A549 (cell line): ENCODE data around the gene TUBA4B. TPM values are rescaled to one million over a fixed set of nuclear protein-coding genes. Genes with fewer than 3 reads are reported as not detected.
"Not testable (repeated sequence)": the region's sequence is repeated elsewhere in the genome, so short reads cannot be mapped to it uniquely, and the experiment has no call there.

ENCODE experiments used
- ATAC-seq, 2 experiments: fragments of 200-7000 bp in 1 of 2; fragments of >200 bp in 1 of 2; cut with Nextera tagmentation in 1 of 2; cut with Tn5 transposase in 1 of 2; 3 replicates each; pipeline versions ENCODE4 v1.8.0 to v1.9.1; 2018 to 2020; ENCODE audit warnings: mild to moderate bottlenecking in 1 of 2, moderate library complexity in 1 of 2
- CTCF ChIA-PET: fragments of 300-600 bp; sonication (Branson Sonifier 250); formaldehyde crosslinking; extraction: SDS; loops from one replicate; lab custom pipeline; 2021; ENCODE audit warnings: antibody characterized with exemption, inconsistent platforms; lab: Yijun Ruan, JAX
- POLR2A ChIA-PET: fragments of 350-600 bp; formaldehyde crosslinking; extraction: SDS; loops from one replicate; lab custom pipeline; 2021; ENCODE audit warnings: antibody characterized with exemption, inconsistent platforms; lab: Yijun Ruan, JAX
- DNase-seq, 2 experiments: peaks; one replicate each; pipeline versions ENCODE4 v3.0.0 to v3.0.0-alpha.2; 2011 to 2016; ENCODE audit warnings: low read depth in 1 of 2, low spot score in 1 of 2
- FAIRE-seq: peaks from 2 replicates; lab custom pipeline; 2011; peaks lifted over from hg19 to GRCh38; lab: Jason Lieb, UNC
- H3K27ac ChIP-seq, 2 experiments: fragments of >200 bp; sonication (Bioruptor Twin); formaldehyde crosslinking; 3 replicates each; pipeline ENCODE4 v1.5.1; 2016 to 2017
- H3K4me1 ChIP-seq: fragments of >200 bp; sonication (Bioruptor Twin); formaldehyde crosslinking; 3 replicates; pipeline ENCODE4 v1.6.1; 2016
- H3K4me2 ChIP-seq: fragments of >200 bp; sonication (Bioruptor Twin); formaldehyde crosslinking; 3 replicates; pipeline ENCODE4 v1.6.1; 2016
- H3K4me3 ChIP-seq: fragments of >200 bp; sonication (Bioruptor Twin); formaldehyde crosslinking; 3 replicates; pipeline ENCODE4 v1.5.1; 2016
- H3K9me3 ChIP-seq: fragments of >200 bp; sonication (Bioruptor Twin); formaldehyde crosslinking; 3 replicates; pipeline ENCODE4 v1.6.1; 2016
- BHLHE40 ChIP-seq: IDR thresholded peaks from 2 replicates; pipeline ENCODE4 v1.6.1; 2012; ENCODE audit warnings: low read depth, low read length, inconsistent platforms
- CBX8 ChIP-seq: fragments of 200-600 bp; sonication (generic); IDR thresholded peaks from 2 replicates; pipeline ENCODE4 v1.6.1; 2016
- CEBPB ChIP-seq, 2 experiments: fragments of >200 bp in 1 of 2; sonication (Bioruptor Twin) in 1 of 2; formaldehyde crosslinking in 1 of 2; IDR thresholded peaks; 2 replicates each; pipeline ENCODE4 v1.6.1; 2012 to 2016
- HMGXB4 ChIP-seq: fragments of 250-450 bp; sonication (Bioruptor Pico); IDR thresholded peaks from 2 replicates; pipeline ENCODE4 v1.5.0; 2021; ENCODE audit warnings: mild to moderate bottlenecking, moderate library complexity, borderline replicate concordance
- JUN ChIP-seq, 2 experiments: fragments of >200 bp; sonication (Bioruptor Twin); formaldehyde crosslinking; IDR thresholded peaks; 2 replicates in 1 of 2; 3 replicates in 1 of 2; pipeline ENCODE4 v1.6.1; 2016 to 2017
- KDM1A ChIP-seq: fragments of 200-600 bp; sonication (generic); IDR thresholded peaks from 2 replicates; pipeline ENCODE4 v1.6.1; 2016; ENCODE audit warnings: low read depth, mild to moderate bottlenecking
- MAFK ChIP-seq: fragments of 450-650 bp; IDR thresholded peaks from 2 replicates; pipeline ENCODE4 v1.6.1; 2014; ENCODE audit not compliant: partially characterized antibody
- PHF8 ChIP-seq: fragments of 200-600 bp; sonication (generic); IDR thresholded peaks from 2 replicates; pipeline ENCODE4 v1.6.1; 2016; ENCODE audit warnings: low read depth, mild to moderate bottlenecking, antibody characterized with exemption, moderate library complexity, borderline replicate concordance
- RCOR1 ChIP-seq: fragments of 150-350 bp; IDR thresholded peaks from 2 replicates; pipeline ENCODE4 v1.6.1; 2014; ENCODE audit warnings: antibody characterized with exemption, low read length, low read depth
- REST ChIP-seq: fragments of 200-600 bp; sonication (generic); IDR thresholded peaks from 2 replicates; pipeline ENCODE4 v1.6.1; 2016; ENCODE audit warnings: antibody characterized with exemption, mild to moderate bottlenecking, moderate library complexity
- TFCP2L1 ChIP-seq: fragments of 250-450 bp; sonication (Bioruptor Pico); IDR thresholded peaks from 2 replicates; pipeline ENCODE4 v1.5.0; 2021; ENCODE audit warnings: mild to moderate bottlenecking
- WGBS: methylation state at CpG from one replicate; pipeline ENCODE4 v1.1.6; 2017; ENCODE audit errors: missing lambda C conversion rate; 5-methylcytosine and 5-hydroxymethylcytosine counted together
- polyA plus RNA-seq, 4 experiments: library from polyadenylated mRNA; depleted of rRNA in 3 of 4; stranded (reverse); fragments of >200 nt; fragmentation: RNase III in 1 of 4; extraction: RNeasy Plus Mini Kit Qiagen cat#74134 plus additional on column Dnase treatment in 1 of 4; gene quantifications; 2 replicates in 3 of 4; 3 replicates in 1 of 4; pipeline ENCODE4 v1.2.3, GENCODE V29; 2011 to 2017
- small RNA-seq, 6 experiments: library from RNA; depleted of rRNA; stranded (forward); fragments of <200 nt; gene quantifications; one replicate each; pipeline ENCODE3, GENCODE V24; 2012

Gene TUBA4B
- polyA plus RNA-seq, 2 of the 4 experiments (the other 2 are of a cell fraction): 0.71 to 0.94 TPM

- peak within 1 kb of the TSS; percentile 36 for H3K4me3 ChIP-seq
Measured at GRCh38 chr2:219309278-219309677, 56.2 kb downstream of the TUBA4B start, which contains the start of gene PTPRN. Gene PTPRN (minus strand): TSS chr2:219309401. CDS start chr2:219309332, 69 bp downstream.

GRCh38 chr2:219312683-219313263 lies 59.7 kb downstream of the TUBA4B start:
- POLR2A ChIA-PET, ATAC-seq, DNase-seq, H3K4me2 ChIP-seq, H3K9me3 ChIP-seq, H3K27ac ChIP-seq, FAIRE-seq, H3K4me3 ChIP-seq: not testable (repeated sequence)
- H3K4me1 ChIP-seq: peaks cover 12% of the 10 kb centered on the region; the same call in 2 of the 3 replicates
- WGBS: 80% methylated on average over 33 of the region's 49 CpGs
- CTCF ChIA-PET: interaction anchor here (1.7 to 4.4 kb wide), 4 partner anchors 13 to 76 kb away, joined by 3 to 20 read pairs (median 8); no protein-coding TSS in a partner anchor

More at GRCh38 chr2:219309278-219309677, 56.2 kb downstream of the TUBA4B start, which contains the start of gene PTPRN:
- Histone ChIP-seq H3K4me1 (peaks cover 13% of the 10 kb centered on the region; the same call in 2 of the 3 replicates), H3K9me3 (no peaks in the 10 kb centered on the region), H3K4me2 (peak within 1 kb of the TSS; percentile 91), H3K27ac (peak within 1 kb of the TSS in 1 of 2 experiments; percentile 38; a peak in 3 of 6 replicates)
- ATAC-seq (no peak), FAIRE-seq (no peak), DNase-seq (no peak)
- POLR2A ChIA-PET: no interaction called here
- 52% methylated on average over 15 of the region's 37 CpGs for WGBS
- TF ChIP-seq HMGXB4 (CRISPR knock-in tag) (no peak), KDM1A (no peak), JUN (IDR thresholded peaks at IDR 0.05) (no peak), PHF8 (no peak), CEBPB (IDR thresholded peaks at IDR 0.05) (no peak), RCOR1 (no peak), CBX8 (no peak), REST (no peak)
- CTCF ChIA-PET: interaction anchor here (0.7 to 3.9 kb wide), 5 partner anchors 14 to 221 kb away, joined by 3 to 19 read pairs (median 4); partner anchors contain the start of gene NHEJ1

- ChIA-PET CTCF (interaction anchor here (0.6 to 4.4 kb wide), 13 partner anchors 12 to 417 kb away, joined by 3 to 20 read pairs (median 4); no protein-coding TSS in a partner anchor), POLR2A (no interaction called here)
- H3K4me1 ChIP-seq: no peaks in the 10 kb centered on the region
- TF ChIP-seq BHLHE40 (no peak), TFCP2L1 (CRISPR knock-in tag) (no peak), MAFK (peak; percentile 52)
- DNase-seq: no peak
- H3K9me3 ChIP-seq: no peaks in the 10 kb centered on the region
- no peak overlapping the region for H3K4me3 ChIP-seq
- WGBS: 75% methylated on average over 16 of the region's 16 CpGs
- no peak overlapping the region for H3K4me2 ChIP-seq
- no peak for ATAC-seq
- FAIRE-seq: no peak
- no peak overlapping the region for H3K27ac ChIP-seq
Measured at GRCh38 chr2:219314804-219315468, 61.9 kb downstream of the TUBA4B start.

Small RNA genes within 50 kb of the gene (small RNA-seq; reads per million reads assigned to genes)
- 0 to 4.8 (median 0.02) reads per million in 6 experiments for gene MIR153-1

Other genes starting within 250 kb of the TUBA4B start
- gene CFAP65, start 211.7 kb upstream of the TUBA4B start, polyA plus RNA-seq (2011; rRNA removed): 0.09 and 0.12 TPM in 2 replicates
- gene CFAP65, start 211.7 kb upstream of the TUBA4B start, polyA plus RNA-seq (2017; fragmentation: RNase III; extraction: RNeasy Plus Mini Kit Qiagen cat#74134 plus additional on column Dnase treatment): 0.14 to 0.28 TPM (median 0.22 TPM) in 3 replicates
- gene IHH, start 192.3 kb upstream of the TUBA4B start, polyA plus RNA-seq (2011; rRNA removed): not detected in 2 replicates
- 0.08 to 0.13 TPM (median 0.10 TPM) in 3 replicates for gene IHH, start 192.3 kb upstream of the TUBA4B start, polyA plus RNA-seq (2017; fragmentation: RNase III; extraction: RNeasy Plus Mini Kit Qiagen cat#74134 plus additional on column Dnase treatment)
- 31.8 and 34.7 TPM in 2 replicates for gene NHEJ1, start 92.4 kb upstream of the TUBA4B start, polyA plus RNA-seq (2011; rRNA removed)
- gene NHEJ1, start 92.4 kb upstream of the TUBA4B start, polyA plus RNA-seq (2017; fragmentation: RNase III; extraction: RNeasy Plus Mini Kit Qiagen cat#74134 plus additional on column Dnase treatment): 18.5 to 19.1 TPM (median 18.8 TPM) in 3 replicates
- 0.39 and 0.66 TPM in 2 replicates for gene SLC23A3, start 83.2 kb upstream of the TUBA4B start, polyA plus RNA-seq (2011; rRNA removed)
- gene SLC23A3, start 83.2 kb upstream of the TUBA4B start, polyA plus RNA-seq (2017; fragmentation: RNase III; extraction: RNeasy Plus Mini Kit Qiagen cat#74134 plus additional on column Dnase treatment): 0.80 to 0.90 TPM (median 0.83 TPM) in 3 replicates
- gene CNPPD1, start 76.3 kb upstream of the TUBA4B start, polyA plus RNA-seq (2011; rRNA removed): 22.1 and 27.6 TPM in 2 replicates
- gene CNPPD1, start 76.3 kb upstream of the TUBA4B start, polyA plus RNA-seq (2017; fragmentation: RNase III; extraction: RNeasy Plus Mini Kit Qiagen cat#74134 plus additional on column Dnase treatment): 22.4 to 24.0 TPM (median 23.6 TPM) in 3 replicates
- 67.5 and 83.2 TPM in 2 replicates for gene RETREG2, start 75.0 kb upstream of the TUBA4B start, polyA plus RNA-seq (2011; rRNA removed)
- 42.7 to 53.3 TPM (median 52.8 TPM) in 3 replicates for gene RETREG2, start 75.0 kb upstream of the TUBA4B start, polyA plus RNA-seq (2017; fragmentation: RNase III; extraction: RNeasy Plus Mini Kit Qiagen cat#74134 plus additional on column Dnase treatment)
- 29.1 and 30.3 TPM in 2 replicates for gene ZFAND2B, start 46.5 kb upstream of the TUBA4B start, polyA plus RNA-seq (2011; rRNA removed)
- gene ZFAND2B, start 46.5 kb upstream of the TUBA4B start, polyA plus RNA-seq (2017; fragmentation: RNase III; extraction: RNeasy Plus Mini Kit Qiagen cat#74134 plus additional on column Dnase treatment): 18.8 to 21.2 TPM (median 19.0 TPM) in 3 replicates
- gene ABCB6, start 34.3 kb upstream of the TUBA4B start, polyA plus RNA-seq (2011; rRNA removed): 62.5 and 71.0 TPM in 2 replicates
- 48.8 to 55.0 TPM (median 51.3 TPM) in 3 replicates for gene ABCB6, start 34.3 kb upstream of the TUBA4B start, polyA plus RNA-seq (2017; fragmentation: RNase III; extraction: RNeasy Plus Mini Kit Qiagen cat#74134 plus additional on column Dnase treatment)
- 75.2 and 115 TPM in 2 replicates for gene ATG9A, start 23.6 kb upstream of the TUBA4B start, polyA plus RNA-seq (2011; rRNA removed)
- 34.6 to 41.9 TPM (median 39.2 TPM) in 3 replicates for gene ATG9A, start 23.6 kb upstream of the TUBA4B start, polyA plus RNA-seq (2017; fragmentation: RNase III; extraction: RNeasy Plus Mini Kit Qiagen cat#74134 plus additional on column Dnase treatment)
- 29.5 and 30.3 TPM in 2 replicates for gene ANKZF1, start 23.4 kb upstream of the TUBA4B start, polyA plus RNA-seq (2011; rRNA removed)
- gene ANKZF1, start 23.4 kb upstream of the TUBA4B start, polyA plus RNA-seq (2017; fragmentation: RNase III; extraction: RNeasy Plus Mini Kit Qiagen cat#74134 plus additional on column Dnase treatment): 17.7 to 25.1 TPM (median 23.2 TPM) in 3 replicates
- 8.7 and 10.0 TPM in 2 replicates for gene GLB1L, start 7.8 kb upstream of the TUBA4B start, polyA plus RNA-seq (2011; rRNA removed)
- 5.8 to 8.0 TPM (median 5.9 TPM) in 3 replicates for gene GLB1L, start 7.8 kb upstream of the TUBA4B start, polyA plus RNA-seq (2017; fragmentation: RNase III; extraction: RNeasy Plus Mini Kit Qiagen cat#74134 plus additional on column Dnase treatment)
- gene STK16, start 7.8 kb upstream of the TUBA4B start, polyA plus RNA-seq (2011; rRNA removed): 43.3 and 53.0 TPM in 2 replicates
- 36.9 to 40.4 TPM (median 37.0 TPM) in 3 replicates for gene STK16, start 7.8 kb upstream of the TUBA4B start, polyA plus RNA-seq (2017; fragmentation: RNase III; extraction: RNeasy Plus Mini Kit Qiagen cat#74134 plus additional on column Dnase treatment)
- 222 and 251 TPM in 2 replicates for gene TUBA4A, start 675 bp downstream of the TUBA4B start, polyA plus RNA-seq (2011; rRNA removed)
- gene TUBA4A, start 675 bp downstream of the TUBA4B start, polyA plus RNA-seq (2017; fragmentation: RNase III; extraction: RNeasy Plus Mini Kit Qiagen cat#74134 plus additional on column Dnase treatment): 450 to 495 TPM (median 462 TPM) in 3 replicates
- gene DNAJB2, start 26.1 kb downstream of the TUBA4B start, polyA plus RNA-seq (2011; rRNA removed): 25.6 and 31.0 TPM in 2 replicates
- 37.5 to 55.5 TPM (median 53.7 TPM) in 3 replicates for gene DNAJB2, start 26.1 kb downstream of the TUBA4B start, polyA plus RNA-seq (2017; fragmentation: RNase III; extraction: RNeasy Plus Mini Kit Qiagen cat#74134 plus additional on column Dnase treatment)
- 0.44 and 0.62 TPM in 2 replicates for gene PTPRN, start 56.2 kb downstream of the TUBA4B start, polyA plus RNA-seq (2011; rRNA removed)
- 0.90 to 1.1 TPM (median 0.97 TPM) in 3 replicates for gene PTPRN, start 56.2 kb downstream of the TUBA4B start, polyA plus RNA-seq (2017; fragmentation: RNase III; extraction: RNeasy Plus Mini Kit Qiagen cat#74134 plus additional on column Dnase treatment)
- gene RESP18, start 79.5 kb downstream of the TUBA4B start, polyA plus RNA-seq (2011; rRNA removed): not detected in 2 replicates
- not detected in 3 replicates for gene RESP18, start 79.5 kb downstream of the TUBA4B start, polyA plus RNA-seq (2017; fragmentation: RNase III; extraction: RNeasy Plus Mini Kit Qiagen cat#74134 plus additional on column Dnase treatment)
- 29.0 and 38.4 TPM in 2 replicates for gene DNPEP, start 134.7 kb downstream of the TUBA4B start, polyA plus RNA-seq (2011; rRNA removed)
- gene DNPEP, start 134.7 kb downstream of the TUBA4B start, polyA plus RNA-seq (2017; fragmentation: RNase III; extraction: RNeasy Plus Mini Kit Qiagen cat#74134 plus additional on column Dnase treatment): 40.8 to 42.8 TPM (median 40.9 TPM) in 3 replicates
- gene DES, start 165.1 kb downstream of the TUBA4B start, polyA plus RNA-seq (2011; rRNA removed): 0.06 and 0.20 TPM in 2 replicates
- 0.09 TPM in 1 of 3 replicates, not detected in the others for gene DES, start 165.1 kb downstream of the TUBA4B start, polyA plus RNA-seq (2017; fragmentation: RNase III; extraction: RNeasy Plus Mini Kit Qiagen cat#74134 plus additional on column Dnase treatment)
- gene SPEG, start 181.6 kb downstream of the TUBA4B start, polyA plus RNA-seq (2011; rRNA removed): 2.3 TPM in 2 replicates
- 9.3 to 13.0 TPM (median 11.5 TPM) in 3 replicates for gene SPEG, start 181.6 kb downstream of the TUBA4B start, polyA plus RNA-seq (2017; fragmentation: RNase III; extraction: RNeasy Plus Mini Kit Qiagen cat#74134 plus additional on column Dnase treatment)
- gene GMPPA, start 245.6 kb downstream of the TUBA4B start, polyA plus RNA-seq (2011; rRNA removed): 46.2 and 55.3 TPM in 2 replicates
- gene GMPPA, start 245.6 kb downstream of the TUBA4B start, polyA plus RNA-seq (2017; fragmentation: RNase III; extraction: RNeasy Plus Mini Kit Qiagen cat#74134 plus additional on column Dnase treatment): 31.3 to 38.4 TPM (median 36.2 TPM) in 3 replicates